Activated T-cell treated with anti-CD3 and anti-CD28 coated beads for 24 hours (primary cell): ENCODE measurements around the gene TSPYL4.
"Not testable (repeated sequence)": the region's sequence is repeated elsewhere in the genome, so short reads cannot be mapped to it uniquely, and the experiment has no call there.

Source experiments
- DNase-seq: peaks from one replicate; pipeline ENCODE4 v3.0.0-alpha.2; 2020; ENCODE audit warnings: low read depth

TSPYL4 gene

DNA sequence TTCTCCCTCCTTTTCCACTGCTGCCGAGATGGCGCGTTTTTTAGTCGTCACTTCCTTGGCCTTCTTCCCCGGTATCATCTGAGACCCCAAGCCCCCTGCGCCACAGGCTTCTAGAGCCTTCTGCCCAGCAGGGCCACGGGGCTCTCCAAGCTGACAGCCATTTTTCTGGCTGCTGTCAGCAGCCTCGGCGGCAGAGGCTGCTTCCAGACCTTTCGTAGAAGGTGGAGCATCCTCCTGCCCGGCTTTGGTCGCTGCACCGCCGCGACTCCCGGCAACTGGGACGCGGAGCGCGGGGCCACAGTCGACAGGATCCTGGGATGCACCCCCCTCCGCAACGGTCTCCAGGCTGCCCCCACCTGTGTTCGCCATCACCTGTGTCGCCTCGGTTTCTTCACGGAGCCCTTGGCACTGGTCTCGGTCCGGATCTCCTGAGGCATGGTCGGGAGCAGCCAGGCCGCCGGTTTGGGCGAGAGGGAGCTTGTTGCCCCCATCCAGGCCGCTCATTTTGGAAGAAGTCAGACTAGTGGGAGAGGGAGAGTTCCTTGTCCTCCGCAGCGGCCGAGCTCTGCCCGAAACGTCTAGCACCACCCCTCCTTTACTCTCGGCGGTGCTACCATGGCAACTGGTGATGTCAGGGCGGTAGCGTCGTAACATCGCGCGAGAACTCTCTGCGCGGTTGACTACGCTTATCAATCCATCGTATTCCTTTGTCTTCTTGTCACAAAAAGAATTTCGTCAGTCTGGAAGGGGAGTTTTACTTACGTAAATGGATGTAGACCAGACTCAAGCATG is at the start of gene TSPYL4:
Gene TSPYL4, minus strand, starts transcription at position 571 of the 792 bp plus-strand sequence. Its CDS starts 67 bp downstream, at position 504.
- DNase-seq = peak; percentile 85

- DNase-seq = no peak
Measured at GRCh38 chr6:116301104-116301503, 47.2 kb upstream of the TSPYL4 start.

GRCh38 chr6:116300566-116300965 is 46.7 kb upstream of the TSPYL4 start:
- no peak for DNase-seq

DNA sequence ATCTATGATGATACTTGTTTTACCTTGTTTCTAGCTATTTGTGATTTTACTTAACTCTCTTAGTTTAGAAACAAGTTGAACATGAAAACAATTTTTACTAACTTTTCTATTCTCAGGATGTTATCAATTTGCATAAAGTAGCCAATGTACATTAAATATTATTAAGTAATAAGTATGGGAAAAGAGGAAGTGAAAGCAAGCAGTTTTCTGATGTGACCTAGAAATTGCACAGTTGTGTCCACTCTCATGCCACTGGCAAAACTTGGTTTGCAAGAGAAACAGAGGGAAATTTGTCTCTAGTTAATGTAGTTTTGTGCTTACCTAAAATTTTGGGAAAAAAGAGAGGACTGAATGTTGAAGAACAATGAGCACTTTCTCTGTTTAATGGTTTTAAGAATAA is 45.1 kb upstream of the TSPYL4 start:
- DNase-seq = no peak

- DNase-seq = no peak
Measured at GRCh38 chr6:116298273-116298672, 44.4 kb upstream of the TSPYL4 start.

DNA sequence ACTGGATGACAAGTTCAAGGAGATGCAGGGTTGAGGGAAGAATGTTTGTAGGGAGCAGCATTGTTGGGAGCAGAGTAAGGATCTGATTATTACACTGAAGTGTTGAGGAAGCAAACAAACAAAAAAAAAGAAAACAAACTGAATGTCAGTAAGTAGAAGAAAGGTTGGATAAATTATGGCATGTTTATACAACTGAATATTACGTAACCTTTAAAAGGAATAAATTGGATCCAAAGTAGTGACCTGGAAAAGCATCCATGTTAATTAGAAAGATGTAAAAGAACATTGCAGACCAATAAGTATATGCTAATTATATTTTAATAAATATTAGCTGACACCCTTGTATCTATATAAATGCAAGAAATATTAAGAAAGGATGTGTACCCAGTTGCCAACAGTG is 38.7 kb upstream of the TSPYL4 start:
- DNase-seq = no peak

- DNase-seq = no peak
Measured at GRCh38 chr6:116291701-116292396, 38.0 kb upstream of the TSPYL4 start.

GRCh38 chr6:116290799-116291198 is 36.9 kb upstream of the TSPYL4 start:
- DNase-seq = no peak

DNA sequence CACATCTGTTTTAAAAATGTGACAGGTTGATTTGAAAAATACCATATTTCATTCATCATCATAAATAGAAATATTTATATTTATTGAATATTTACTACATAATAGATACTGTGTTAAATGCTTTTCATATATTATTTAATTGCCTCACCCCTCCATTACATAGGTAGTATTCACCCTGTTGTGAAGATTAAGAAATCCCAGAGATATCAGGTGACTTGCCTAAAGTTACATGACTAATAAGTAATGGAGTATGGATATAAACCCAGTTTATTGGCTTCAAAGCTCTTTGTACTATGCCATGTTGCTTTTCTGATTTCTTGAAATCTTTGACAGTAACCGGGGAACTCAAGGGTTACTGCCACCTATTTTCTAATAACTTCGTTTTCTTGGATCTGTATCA is 36.0 kb upstream of the TSPYL4 start:
- no peak for DNase-seq

- no peak for DNase-seq
Measured at GRCh38 chr6:116287689-116288282, 33.9 kb upstream of the TSPYL4 start.

DNA sequence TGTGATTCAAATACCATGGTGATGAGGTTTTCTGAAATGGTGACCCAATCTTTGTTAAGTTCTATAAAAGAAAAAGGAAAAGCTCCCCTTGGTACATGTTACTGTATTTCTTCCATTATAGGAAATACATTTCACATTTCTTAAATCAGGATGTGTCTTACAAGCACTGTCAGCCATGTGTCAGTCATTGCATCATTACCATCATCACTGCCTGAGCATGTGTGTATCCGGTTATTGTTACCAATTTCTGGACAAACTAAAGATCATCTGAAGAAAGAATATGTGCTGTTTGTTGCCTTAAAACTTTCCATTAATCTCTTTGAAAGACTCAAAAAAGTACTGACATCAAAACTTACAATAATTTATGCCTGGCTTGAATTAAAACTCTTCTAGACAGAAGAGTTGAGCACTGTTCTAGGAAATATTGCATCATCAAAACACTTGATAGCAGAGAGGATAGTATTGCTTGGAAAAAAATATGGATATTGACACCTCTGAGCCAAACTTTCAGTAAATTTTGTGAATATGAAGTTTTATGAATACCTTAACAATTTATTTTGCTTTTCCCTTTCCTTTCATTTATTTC is 33.0 kb upstream of the TSPYL4 start:
- no peak for DNase-seq

DNA sequence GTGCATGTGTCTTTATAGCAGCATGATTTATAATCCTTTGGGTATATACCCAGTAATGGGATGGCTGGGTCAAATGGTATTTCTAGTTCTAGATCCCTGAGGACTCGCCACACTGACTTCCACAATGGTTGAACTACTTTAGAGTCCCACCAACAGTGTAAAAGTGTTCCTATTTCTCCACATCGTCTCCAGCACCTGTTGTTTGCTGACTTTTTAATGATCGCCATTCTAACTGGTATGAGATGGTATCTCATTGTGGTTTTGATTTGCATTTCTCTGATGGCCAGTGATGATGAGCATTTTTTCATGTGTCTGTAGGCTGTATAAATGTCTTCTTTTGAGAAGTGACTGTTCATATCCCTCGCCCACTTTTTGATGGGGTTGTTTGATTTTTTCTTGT is 31.1 kb upstream of the TSPYL4 start:
- not testable (repeated sequence) for DNase-seq

- no peak for DNase-seq
Measured at GRCh38 chr6:116283191-116283590, 29.3 kb upstream of the TSPYL4 start.

DNA sequence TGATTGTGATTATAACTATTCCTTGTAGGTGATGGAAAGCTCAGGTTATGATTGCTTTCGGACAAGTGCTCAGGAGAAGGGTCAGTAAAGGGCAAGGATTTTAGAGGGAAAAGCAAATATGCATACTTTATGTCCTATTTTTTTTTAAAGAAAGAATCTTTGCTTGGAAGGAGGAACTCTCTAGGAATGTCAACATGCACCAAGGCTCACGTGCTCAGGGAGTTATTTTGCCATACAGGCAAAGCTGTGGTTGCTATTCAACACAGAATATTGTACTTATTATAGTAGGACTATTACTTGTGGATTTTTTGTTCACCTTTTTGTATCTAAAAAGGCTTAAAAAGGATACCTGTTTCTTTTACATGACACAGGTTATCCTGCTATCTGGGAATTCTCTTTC is 28.8 kb upstream of the TSPYL4 start:
- DNase-seq = no peak

DNA sequence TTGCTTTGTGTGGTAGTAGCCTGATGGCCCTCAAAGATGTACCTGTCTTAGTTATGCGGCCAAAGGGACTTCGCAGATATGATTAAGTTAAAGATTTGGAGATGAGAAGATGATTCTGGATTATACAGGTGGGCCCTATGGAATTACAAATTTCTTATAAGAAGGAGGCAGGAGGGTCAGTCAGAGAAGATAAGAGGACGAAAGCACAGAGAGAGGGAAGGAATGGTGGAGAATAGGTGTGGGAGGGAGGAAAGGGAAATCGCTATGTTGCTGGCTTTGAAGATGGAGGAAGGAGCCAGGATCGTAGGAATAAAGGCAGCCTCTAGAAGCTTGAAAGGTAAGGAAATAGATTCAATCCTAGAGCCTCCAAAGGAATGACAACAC is 27.1 kb upstream of the TSPYL4 start:
- DNase-seq = no peak

GRCh38 chr6:116280161-116280932 is 26.5 kb upstream of the TSPYL4 start:
- no peak for DNase-seq

- peak; percentile 91 for DNase-seq
Measured at GRCh38 chr6:116279232-116280160, 25.6 kb upstream of the TSPYL4 start, which contains the start of gene TSPYL1. Gene TSPYL1 (minus strand): TSS chr6:116279930. CDS start chr6:116279830, 100 bp downstream.

- DNase-seq = no peak
Measured at GRCh38 chr6:116278854-116279231, 25.0 kb upstream of the TSPYL4 start.

GRCh38 chr6:116278481-116278829 is 24.6 kb upstream of the TSPYL4 start:
- DNase-seq = no peak

GRCh38 chr6:116277124-116277523 is 23.2 kb upstream of the TSPYL4 start:
- DNase-seq = no peak

GRCh38 chr6:116271149-116271708 is 17.4 kb upstream of the TSPYL4 start:
- no peak for DNase-seq
